Uterus (tissue), 4 donors: ENCODE measurements around the gene SDK2. TPM values are rescaled to one million over a fixed set of nuclear protein-coding genes. Genes with fewer than 3 reads are reported as not detected.

Source experiments
- DNase-seq, 2 donors: peaks; one replicate each; pipeline ENCODE4 v3.0.0-alpha.2; 2019 to 2020
- H3K27ac ChIP-seq, 2 donors: fragments of 200-600 bp; sonication (generic); 1 replicate in 1 of 2; 2 replicates in 1 of 2; pipeline ENCODE4 v1.5.1; 2016 to 2018
- H3K27me3 ChIP-seq, 2 donors: fragments of 200-600 bp; sonication (generic); one replicate each; pipeline ENCODE4 v1.5.1; 2018 to 2019; ENCODE audit warnings: control low read depth in 1 of 2
- H3K36me3 ChIP-seq, 2 donors: fragments of 200-600 bp; sonication (generic); one replicate each; pipeline ENCODE4 v1.5.1; 2019; ENCODE audit warnings: control low read depth in 1 of 2
- H3K4me1 ChIP-seq, 2 donors: fragments of 200-600 bp; sonication (generic); one replicate each; pipeline ENCODE4 v1.5.1; 2018 to 2019; ENCODE audit warnings: control low read depth in 1 of 2
- H3K4me3 ChIP-seq, 2 donors: fragments of 200-600 bp; sonication (generic); 1 replicate in 1 of 2; 2 replicates in 1 of 2; pipeline ENCODE4 v1.5.1; 2018 to 2019; ENCODE audit warnings: mild to moderate bottlenecking in 1 of 2
- H3K9me3 ChIP-seq, 2 donors: fragments of 200-600 bp; sonication (generic); one replicate each; pipeline ENCODE4 v1.5.1; 2019; ENCODE audit warnings: control low read depth in 1 of 2
- CTCF ChIP-seq, 4 experiments: fragments of 200-600 bp in 2 of 4; fragments of 450-650 bp in 2 of 4; sonication (generic) in 2 of 4; IDR thresholded peaks; one replicate each; pipeline ENCODE4 v1.5.1; 2016 to 2019; ENCODE audit warnings: antibody characterized with exemption in 4 of 4, mild to moderate bottlenecking in 2 of 4, moderate library complexity in 1 of 4
- POLR2A ChIP-seq, 2 donors: fragments of 450-650 bp; IDR thresholded peaks; one replicate each; pipeline ENCODE4 v1.6.1; 2016; ENCODE audit warnings: antibody characterized with exemption in 2 of 2, mild to moderate bottlenecking in 1 of 2, moderate library complexity in 1 of 2
- intact Hi-C: fragments of 100-400 bp; cut with DNase I; formaldehyde crosslinking; loops from one replicate; pipeline ENCODE4 v1.15.1; 2023; ENCODE audit warnings: low total_unique reads
- total RNA-seq, 4 donors: library from RNA; depleted of rRNA in 3 of 4; stranded (reverse); fragments of >200 nt in 3 of 4; gene quantifications; one replicate each; pipeline versions ENCODE4 v1.1.0 to v1.2.4, GENCODE V29; 2014 to 2023
- donor health status: DM: yes; HTN: yes; CAD: no.

The SDK2 gene
- total RNA-seq, 4 donors from 2014 or later, result 1.1 to 5.0 TPM; not detected in 2

GRCh38 chr17:73436954-73437353 lies 207.3 kb downstream of the SDK2 start:
- Histone ChIP-seq H3K27me3 (no peaks in the 10 kb centered on the region), H3K9me3 (no peaks in the 10 kb centered on the region), H3K4me1 (no peaks in the 10 kb centered on the region), H3K36me3 (no peaks in the 10 kb centered on the region), H3K27ac (no peak overlapping the region), H3K4me3 (no peak overlapping the region)
- DNase-seq, result no peak
- TF ChIP-seq POLR2A (IDR thresholded peaks at IDR 0.05) (no peak), CTCF (IDR thresholded peaks at IDR 0.05) (no peak)
- intact Hi-C loops, result no loop called here

- Histone ChIP-seq H3K4me1 (no peaks in the 10 kb centered on the region), H3K9me3 (no peaks in the 10 kb centered on the region), H3K36me3 (no peaks in the 10 kb centered on the region), H3K4me3 (no peak overlapping the region), H3K27ac (no peak overlapping the region), H3K27me3 (no peaks in the 10 kb centered on the region)
- no peak for DNase-seq
- TF ChIP-seq POLR2A (IDR thresholded peaks at IDR 0.05) (no peak), CTCF (IDR thresholded peaks at IDR 0.05) (no peak)
- intact Hi-C loops, result no loop called here
Observed at GRCh38 chr17:73435412-73435811, 208.8 kb downstream of the SDK2 start.

- peaks cover 0 to 3% of the 10 kb centered on the region in 2 donors for H3K4me1 ChIP-seq
- no peak for TF ChIP-seq CTCF (IDR thresholded peaks at IDR 0.05)
- no peak for TF ChIP-seq POLR2A (IDR thresholded peaks at IDR 0.05)
- no peak overlapping the region for H3K27ac ChIP-seq
- no peak for DNase-seq
- no peak overlapping the region for H3K4me3 ChIP-seq
- no peaks in the 10 kb centered on the region for H3K36me3 ChIP-seq
- intact Hi-C loops, result no loop called here
- no peaks in the 10 kb centered on the region for H3K27me3 ChIP-seq
- H3K9me3 ChIP-seq, result no peaks in the 10 kb centered on the region
Observed at GRCh38 chr17:73434154-73434553, 210.1 kb downstream of the SDK2 start.

DNA sequence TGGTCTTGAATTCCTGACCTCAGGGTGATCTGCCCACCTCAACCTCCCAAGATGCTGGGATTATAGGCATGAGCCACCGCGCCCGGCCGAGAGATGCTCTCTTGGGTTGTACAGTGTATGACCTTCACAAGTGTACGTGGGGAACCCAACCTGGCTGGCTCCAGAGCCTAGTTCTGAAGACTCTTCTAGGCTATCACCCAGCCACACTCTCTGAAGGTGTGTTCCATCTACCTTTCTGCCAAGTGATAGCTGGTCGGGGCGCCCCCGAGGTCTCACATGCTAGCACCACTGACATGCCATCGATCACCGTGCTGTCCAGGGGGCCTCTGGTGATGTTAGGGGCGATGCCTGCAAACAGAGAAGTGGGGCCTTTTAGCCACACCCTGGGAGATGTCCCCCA lies 210.7 kb downstream of the SDK2 start:
- H3K9me3 ChIP-seq, result no peaks in the 10 kb centered on the region
- H3K4me3 ChIP-seq, result no peak overlapping the region
- H3K27me3 ChIP-seq, result no peaks in the 10 kb centered on the region
- DNase-seq, result no peak
- H3K27ac ChIP-seq, result no peak overlapping the region
- intact Hi-C loops, result no loop called here
- H3K36me3 ChIP-seq, result no peaks in the 10 kb centered on the region
- peaks cover 0 to 3% of the 10 kb centered on the region in 2 donors for H3K4me1 ChIP-seq
- TF ChIP-seq POLR2A (IDR thresholded peaks at IDR 0.05) (no peak), CTCF (IDR thresholded peaks at IDR 0.05) (no peak)

DNA sequence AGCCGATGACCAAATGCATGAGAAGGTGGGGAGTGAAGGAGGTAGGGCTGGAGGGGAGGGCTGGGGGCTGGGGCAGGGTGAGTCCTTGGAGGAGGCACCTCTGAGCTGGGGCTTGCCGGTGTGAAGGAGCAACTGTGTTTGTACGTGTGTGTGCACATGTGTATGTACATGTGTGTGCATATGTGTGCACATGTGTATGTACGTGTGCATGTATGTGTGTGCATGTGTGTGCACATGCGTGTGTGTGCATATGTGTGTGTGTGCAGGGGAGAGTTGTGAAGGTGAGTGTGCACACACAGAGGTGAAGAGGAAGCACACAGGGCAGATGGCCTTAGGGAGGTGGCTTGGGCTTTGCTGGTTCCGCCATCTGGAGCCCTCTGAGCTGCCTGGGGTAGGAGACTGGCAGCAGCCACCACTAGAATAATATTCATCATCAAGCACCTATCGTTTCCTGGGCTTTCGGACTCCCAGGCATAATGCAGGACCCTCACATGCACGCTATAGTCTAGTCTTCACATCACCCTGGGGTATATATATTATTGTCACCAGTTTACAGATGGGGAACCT lies 211.5 kb downstream of the SDK2 start:
- H3K9me3 ChIP-seq, result no peaks in the 10 kb centered on the region
- intact Hi-C loops, result no loop called here

More for the DNA sequence above, 211.5 kb downstream of the SDK2 start:
- H3K36me3 ChIP-seq, result no peaks in the 10 kb centered on the region
- DNase-seq, result no peak
- H3K27ac ChIP-seq, result no peak overlapping the region
- TF ChIP-seq POLR2A (IDR thresholded peaks at IDR 0.05) (no peak), CTCF (IDR thresholded peaks at IDR 0.05) (no peak)
- H3K4me3 ChIP-seq, result no peak overlapping the region
- no peaks in the 10 kb centered on the region for H3K27me3 ChIP-seq
- H3K4me1 ChIP-seq, result peaks cover 0 to 3% of the 10 kb centered on the region in 2 donors
